ENCODE data around the gene CPXM2.

DNA sequence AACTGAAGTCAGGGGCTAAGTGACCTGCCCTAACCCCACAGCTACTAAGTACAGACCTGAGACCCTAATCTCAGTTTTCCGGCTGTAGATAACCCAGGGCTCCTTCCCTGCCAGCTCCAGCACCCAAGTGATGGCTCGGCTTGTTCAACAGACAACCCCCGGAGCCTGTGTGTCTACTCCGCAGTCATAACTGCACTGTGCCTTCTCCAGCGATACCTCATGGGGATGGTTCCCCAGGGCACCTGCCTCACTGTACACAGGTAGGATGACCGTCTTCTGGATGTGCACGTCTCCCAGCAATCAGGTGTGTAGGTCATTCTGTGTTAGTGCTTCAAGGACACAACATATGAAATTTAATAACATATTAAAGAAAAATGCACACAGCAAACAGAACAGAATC is 37.1 kb downstream of the CPXM2 start:
- TF ChIP-seq POLR2A (IDR thresholded peaks at IDR 0.05; ENCODE audit: low read depth) (no peak), EP300 (IDR thresholded peaks at IDR 0.05) (no peak)
- TF ChIP-seq, protein P1, sequence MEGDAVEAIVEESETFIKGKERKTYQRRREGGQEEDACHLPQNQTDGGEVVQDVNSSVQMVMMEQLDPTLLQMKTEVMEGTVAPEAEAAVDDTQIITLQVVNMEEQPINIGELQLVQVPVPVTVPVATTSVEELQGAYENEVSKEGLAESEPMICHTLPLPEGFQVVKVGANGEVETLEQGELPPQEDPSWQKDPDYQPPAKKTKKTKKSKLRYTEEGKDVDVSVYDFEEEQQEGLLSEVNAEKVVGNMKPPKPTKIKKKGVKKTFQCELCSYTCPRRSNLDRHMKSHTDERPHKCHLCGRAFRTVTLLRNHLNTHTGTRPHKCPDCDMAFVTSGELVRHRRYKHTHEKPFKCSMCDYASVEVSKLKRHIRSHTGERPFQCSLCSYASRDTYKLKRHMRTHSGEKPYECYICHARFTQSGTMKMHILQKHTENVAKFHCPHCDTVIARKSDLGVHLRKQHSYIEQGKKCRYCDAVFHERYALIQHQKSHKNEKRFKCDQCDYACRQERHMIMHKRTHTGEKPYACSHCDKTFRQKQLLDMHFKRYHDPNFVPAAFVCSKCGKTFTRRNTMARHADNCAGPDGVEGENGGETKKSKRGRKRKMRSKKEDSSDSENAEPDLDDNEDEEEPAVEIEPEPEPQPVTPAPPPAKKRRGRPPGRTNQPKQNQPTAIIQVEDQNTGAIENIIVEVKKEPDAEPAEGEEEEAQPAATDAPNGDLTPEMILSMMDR (IDR thresholded peaks at IDR 0.05) = no peak

Data from esophagus muscularis mucosa (tissue), 4 donors.